Activated CD4-positive, alpha-beta T cell treated with anti-CD3 and anti-CD28 coated beads for 4 hours (primary cell): ENCODE results near the gene SBF2.

ENCODE experiments used
- DNase-seq, 2 donors: peaks; one replicate each; pipeline ENCODE4 v3.0.0-alpha.2; 2020

The SBF2 gene

DNA sequence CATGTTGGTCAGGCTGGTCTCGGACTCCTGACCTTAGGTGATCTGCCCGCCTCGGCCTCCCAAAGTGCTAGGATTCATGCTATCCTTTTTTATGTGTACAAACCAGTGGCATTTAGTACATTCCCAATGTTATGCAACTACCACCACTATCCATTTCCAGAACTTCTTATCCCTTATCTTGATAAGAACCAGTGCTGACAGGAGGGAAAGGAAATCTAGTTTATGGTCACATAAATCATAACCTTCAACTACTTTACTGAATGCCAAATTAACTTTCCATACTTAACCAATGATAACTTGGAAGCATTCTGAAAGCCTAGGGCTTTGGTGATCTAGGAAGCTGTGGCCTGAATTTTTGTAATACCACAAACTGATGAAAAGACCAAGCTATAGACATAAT lies 459.7 kb downstream of the SBF2 start:
- DNase-seq = no peak

DNA sequence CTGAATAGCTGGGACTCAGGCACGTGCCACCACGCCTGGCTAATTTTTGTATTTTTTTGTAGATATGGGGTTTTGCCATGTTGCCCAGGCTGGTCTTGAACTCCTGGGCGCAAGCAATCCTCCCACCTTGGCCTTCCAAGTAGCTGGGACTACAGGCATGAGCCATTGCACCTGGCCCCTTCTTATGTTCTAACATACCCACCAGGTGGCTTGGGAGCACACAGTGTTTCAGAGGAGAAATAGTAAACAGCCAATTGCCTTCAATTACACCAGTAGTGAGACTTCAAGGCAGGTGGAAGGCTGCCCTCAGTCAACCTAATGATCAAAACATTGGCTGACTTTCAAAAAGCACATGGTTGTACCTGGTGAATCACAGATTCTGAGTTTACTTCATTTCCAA lies 462.9 kb downstream of the SBF2 start:
- DNase-seq = no peak

DNA sequence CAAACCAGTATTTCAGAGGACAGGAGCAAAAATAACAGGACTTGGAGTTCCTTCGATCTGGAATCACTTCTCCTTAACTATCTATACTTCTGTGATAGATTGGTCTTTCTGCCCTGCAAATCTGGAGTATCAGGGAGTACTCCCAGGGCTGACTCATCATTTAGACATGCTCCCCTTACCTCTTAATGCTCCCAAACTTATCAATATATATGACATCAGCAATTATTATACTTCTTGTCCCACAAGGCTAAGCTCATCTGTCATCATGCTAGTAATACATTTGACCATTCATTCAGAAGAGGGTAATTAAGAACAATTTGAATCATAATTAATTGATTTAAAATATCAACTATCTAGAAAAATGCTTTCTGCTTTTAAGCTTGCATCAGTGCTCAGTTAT lies 466.3 kb downstream of the SBF2 start:
- DNase-seq = no peak

DNA sequence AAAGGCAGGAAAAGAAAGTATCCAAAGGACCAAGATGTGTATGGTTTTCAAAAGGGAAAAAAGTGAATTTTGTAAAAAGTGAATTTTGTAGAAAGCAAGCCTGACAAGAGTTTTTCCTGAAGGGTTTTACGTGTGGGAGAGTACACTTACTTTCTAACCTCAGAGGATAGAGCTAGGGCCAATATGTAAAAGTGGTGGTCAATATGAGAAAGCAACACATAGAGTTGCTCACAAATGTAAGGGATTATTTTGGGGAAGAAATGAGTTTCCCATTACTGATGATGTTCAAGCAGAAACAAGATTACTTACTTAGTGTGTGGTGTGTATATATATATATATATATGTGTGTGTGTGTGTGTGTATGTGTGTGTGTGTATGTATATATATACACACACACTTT lies 467.6 kb downstream of the SBF2 start:
- no peak for DNase-seq

DNA sequence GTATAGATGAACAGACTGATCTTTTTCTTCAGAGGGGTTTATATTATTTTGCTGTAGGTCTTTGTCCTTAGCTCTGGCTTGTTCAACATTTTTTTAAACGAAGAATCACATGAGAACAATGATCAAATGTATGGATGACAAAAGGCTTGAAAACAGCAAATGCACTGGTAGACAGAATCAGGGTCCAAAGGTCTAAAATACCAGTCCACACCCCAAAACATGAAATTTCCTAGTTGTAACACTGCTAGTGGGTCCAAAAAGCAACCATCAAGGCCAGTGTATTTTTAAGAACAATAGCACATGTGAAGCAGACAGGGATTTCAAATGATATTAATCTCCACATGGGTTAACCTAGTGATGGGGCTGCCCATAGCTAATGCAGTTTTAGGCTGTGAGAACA lies 468.1 kb downstream of the SBF2 start:
- DNase-seq = no peak

DNA sequence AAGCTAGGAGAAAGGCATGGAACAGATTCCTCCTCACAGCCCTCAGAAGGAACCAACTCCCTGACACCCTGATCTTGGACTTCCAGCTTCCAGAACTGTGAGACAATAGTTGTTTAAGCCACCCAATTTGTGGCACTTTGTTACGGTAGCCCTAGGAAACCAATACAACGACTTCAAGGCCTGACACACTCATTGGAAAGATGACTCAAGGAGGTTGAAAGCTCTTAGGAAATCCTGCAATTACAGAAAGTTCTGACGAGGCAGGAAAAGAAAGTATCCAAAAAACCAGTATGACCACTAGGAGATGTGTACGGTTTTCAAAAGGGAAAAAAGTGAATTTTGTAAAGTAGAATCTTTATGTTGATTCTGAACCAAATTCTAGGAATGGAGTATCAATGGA lies 468.7 kb downstream of the SBF2 start:
- DNase-seq = no peak

DNA sequence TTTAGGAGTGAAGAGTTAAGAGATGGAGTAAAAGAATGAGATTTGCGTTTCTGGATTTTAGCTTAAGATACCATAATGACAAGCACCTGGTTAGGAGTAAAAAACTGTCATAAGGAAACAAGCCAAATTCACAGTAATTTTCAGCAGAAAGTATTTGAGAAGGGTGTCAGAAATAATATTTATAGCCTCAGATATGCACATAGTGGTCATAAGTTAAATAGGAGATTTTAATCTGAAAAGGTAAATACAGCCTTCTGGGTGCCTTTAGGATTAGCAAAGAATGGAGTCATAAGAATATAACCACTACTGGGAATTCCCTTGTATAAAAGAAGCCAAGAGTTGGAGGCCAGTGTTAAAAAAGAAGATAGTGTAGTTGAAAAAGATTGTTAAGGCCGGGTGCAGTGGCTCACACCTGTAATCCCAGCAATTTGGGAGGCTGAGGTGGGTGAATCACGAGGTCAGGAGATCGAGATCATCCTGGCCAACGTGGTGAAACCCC lies 470.1 kb downstream of the SBF2 start:
- no peak for DNase-seq

DNA sequence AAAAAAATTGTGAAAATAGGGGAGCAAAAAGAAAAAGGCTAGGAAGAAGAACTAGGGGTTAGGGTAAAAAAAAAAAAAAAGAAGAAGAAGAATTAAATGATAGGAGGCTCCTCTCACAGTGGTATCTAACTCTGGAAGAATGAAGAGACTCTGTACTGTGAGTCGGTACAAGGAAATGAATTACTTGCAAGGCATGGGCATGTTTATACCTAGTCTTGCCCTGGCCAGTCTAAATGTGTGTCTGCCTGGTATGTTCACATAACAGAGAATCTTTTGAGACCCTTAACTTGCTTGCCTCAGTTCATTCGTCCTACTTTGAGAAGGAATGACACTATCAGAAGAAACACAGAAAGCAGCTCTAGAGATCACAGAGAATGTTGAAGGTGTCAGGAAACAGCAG lies 470.6 kb downstream of the SBF2 start:
- no peak for DNase-seq

DNA sequence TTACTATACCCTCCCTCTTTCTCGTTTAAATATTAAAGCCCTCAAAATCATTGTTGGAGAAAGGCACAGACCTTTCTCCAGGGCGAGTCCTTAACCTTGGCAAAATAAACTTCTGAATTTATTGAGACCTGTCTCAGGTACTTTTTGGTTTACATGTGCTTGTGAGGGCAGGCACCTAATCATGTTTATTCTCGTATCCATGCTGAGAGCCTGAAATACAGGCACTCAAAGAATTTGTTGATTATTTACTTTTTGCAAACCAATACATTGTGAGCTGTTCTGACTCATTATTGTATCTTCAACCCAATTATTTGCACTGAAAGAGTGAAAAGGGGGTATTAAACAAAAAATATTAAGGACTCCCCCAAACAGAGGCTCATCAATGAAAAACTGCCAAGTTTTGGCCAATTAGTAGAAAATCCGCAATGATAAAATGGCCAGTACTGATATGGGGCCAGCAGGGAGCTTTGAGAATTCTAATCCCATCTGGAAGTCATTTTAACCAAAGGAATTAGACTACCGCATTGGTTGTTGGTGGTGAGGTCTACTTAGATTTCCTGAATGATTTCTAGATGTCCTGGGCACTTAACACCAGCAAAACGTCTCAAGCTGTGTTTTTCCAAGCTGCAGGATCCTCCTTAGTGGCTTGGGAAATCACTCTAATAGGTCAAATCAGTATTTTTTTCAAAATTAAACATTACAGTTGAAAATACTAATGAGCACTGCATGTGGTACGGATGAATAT lies 472.8 kb downstream of the SBF2 start:
- no peak for DNase-seq

DNA sequence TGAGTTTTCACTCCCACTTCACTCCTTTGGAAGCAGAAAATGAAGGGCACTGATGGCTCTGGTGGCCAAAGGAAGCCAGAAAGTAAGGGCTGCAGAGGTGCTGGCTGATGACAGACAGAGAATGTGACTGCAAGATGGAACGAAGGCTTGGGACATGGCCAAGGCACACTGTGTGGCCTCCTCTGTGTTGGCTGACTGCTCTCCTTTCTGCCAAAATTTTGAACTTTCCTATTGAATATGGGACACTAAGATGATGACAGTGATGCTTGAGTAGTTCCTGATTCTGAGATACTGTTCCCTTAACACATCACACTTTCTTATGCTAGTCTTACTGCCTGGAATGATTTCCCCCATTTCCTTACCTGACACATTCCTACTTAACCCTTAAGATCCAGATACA lies 473.8 kb downstream of the SBF2 start:
- DNase-seq = no peak

DNA sequence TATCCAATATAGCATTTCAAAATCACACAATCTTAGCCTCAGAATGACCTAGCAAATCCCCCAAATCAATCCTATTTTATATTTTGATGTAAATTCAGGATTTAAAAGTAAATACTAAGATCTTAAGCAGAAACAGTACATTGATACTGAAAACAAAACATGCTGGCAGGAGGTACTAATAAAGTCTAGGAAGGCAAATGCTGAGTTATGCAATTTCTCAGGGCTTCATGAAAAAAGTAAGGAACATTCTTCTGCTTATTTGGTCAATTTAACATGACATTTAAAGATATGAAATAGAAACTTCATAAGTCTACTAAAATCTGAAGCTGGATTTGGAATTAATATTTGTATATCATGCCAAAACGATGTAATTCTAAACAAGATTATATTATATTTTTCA lies 476.8 kb downstream of the SBF2 start:
- no peak for DNase-seq

DNA sequence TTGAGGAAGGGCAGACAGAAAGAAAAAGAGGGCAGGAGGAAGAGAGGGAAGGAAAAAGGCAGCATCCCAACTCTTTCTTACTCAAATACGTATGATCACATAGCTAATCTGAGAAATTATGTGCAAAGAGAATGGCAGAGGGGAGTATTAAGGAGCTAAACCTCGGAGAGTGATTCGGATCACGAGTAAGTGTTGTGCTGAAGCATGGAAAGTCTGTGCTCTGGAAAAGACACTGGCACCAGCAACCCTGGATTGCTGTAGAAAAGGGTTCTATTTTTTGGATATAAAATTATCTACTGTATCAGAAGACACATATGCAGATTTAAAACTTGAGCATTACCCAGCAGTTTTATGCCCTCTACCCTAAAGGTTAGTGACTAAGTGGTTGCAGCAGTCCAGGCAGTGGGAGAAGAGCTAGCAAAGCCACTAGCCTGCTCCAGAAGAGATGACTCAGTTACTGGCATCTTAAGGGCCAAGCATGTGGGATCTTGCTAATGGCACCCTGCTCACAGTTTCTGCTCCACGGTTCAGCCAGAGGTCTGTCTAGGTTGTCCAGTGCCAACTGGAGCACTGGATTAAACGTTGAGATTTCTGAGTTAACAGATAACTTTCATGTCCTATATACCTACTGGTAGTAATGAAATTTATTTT lies 478.4 kb downstream of the SBF2 start:
- no peak for DNase-seq

DNA sequence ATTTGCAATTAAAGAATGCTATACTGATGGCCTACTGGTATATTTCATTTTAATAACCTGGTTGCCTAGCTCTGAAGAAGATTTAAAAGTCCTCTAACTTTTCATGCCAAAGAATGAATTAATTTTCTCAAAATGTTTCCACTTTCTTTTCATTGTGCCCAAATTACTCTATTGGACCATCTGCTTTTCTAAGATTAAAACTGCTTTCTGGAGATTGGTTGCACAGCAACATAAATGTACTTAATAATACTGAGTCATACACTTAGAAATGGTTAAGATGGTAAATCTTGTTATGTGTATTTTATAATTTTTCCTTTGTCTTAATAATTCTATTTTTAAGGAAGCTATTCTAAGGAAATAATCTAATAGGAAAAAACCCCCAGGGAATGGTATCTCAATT lies 479.9 kb downstream of the SBF2 start:
- DNase-seq = no peak

DNA sequence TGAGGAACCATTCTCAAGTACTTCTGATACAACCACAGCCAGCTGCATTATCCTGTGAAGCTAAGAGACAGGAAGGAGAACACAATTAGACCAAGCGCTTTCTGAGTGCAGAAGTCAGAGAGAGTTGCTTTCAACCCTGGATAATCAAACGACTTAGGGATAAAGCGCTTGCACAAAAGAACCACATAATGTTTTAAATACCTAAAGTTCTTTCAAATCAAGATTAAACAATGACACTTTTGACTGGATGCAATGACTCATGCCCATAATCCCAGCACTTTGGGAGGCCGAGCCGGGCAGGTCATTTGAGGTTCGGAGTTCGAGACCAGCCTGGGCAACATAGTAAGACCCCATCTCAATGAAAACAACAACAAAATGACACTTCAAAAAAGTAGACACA lies 485.1 kb downstream of the SBF2 start:
- no peak for DNase-seq

DNA sequence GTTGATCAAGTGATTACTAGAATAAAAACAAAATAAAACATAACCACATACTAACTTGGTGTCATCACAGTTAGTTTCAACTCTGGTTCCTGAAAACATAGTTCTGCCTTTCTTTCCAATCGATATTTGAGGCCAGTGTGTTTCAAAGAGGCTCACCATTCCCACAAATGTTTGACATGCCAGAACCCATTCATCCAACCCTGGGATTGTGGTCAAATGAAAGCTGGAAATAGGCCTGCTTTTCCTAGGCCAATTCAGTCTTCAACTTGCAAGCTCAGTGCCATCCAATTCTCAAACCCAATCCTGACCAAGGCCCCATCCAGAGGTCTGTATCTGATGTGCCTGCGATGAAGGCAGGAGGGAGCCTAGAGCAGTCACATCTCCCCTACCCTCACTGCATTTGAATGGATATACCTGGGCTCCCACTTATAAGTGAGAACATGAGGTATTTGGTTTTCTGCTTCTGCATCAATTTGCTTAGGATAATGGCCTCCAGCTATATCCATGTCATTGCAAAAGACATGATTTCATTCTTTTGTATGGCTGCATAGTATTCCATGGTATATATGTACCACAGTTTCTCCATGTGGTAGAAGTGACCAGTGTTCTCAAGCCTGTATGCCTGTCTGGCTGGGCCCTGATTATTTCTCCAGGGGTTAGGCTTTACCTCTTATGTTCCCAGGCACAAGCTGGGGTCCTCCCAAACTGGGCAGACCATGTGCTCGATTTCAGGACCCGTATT lies 486.9 kb downstream of the SBF2 start:
- no peak for DNase-seq

DNA sequence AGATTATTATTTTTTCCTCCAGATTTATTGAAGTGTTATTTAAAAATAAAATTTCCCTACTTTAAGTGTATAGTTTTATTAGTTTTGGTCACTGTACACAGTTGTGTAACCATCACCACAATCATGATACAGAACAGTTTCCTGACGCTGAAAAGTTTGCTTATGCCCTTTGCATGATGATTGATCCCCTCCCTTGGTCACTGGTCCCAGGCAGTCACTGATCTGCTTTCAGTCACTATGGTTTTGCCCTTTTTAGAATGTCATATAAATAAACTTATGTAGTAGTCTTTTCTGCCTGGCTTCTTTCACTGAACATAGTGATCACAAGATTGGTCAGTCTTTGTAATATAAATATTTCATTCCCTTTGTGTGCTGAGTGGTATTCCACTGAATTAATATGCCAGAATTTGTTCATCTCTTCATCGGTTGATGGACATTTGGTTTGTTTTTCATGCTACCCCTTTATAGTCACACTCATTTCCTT lies 489.6 kb downstream of the SBF2 start:
- DNase-seq = no peak

DNA sequence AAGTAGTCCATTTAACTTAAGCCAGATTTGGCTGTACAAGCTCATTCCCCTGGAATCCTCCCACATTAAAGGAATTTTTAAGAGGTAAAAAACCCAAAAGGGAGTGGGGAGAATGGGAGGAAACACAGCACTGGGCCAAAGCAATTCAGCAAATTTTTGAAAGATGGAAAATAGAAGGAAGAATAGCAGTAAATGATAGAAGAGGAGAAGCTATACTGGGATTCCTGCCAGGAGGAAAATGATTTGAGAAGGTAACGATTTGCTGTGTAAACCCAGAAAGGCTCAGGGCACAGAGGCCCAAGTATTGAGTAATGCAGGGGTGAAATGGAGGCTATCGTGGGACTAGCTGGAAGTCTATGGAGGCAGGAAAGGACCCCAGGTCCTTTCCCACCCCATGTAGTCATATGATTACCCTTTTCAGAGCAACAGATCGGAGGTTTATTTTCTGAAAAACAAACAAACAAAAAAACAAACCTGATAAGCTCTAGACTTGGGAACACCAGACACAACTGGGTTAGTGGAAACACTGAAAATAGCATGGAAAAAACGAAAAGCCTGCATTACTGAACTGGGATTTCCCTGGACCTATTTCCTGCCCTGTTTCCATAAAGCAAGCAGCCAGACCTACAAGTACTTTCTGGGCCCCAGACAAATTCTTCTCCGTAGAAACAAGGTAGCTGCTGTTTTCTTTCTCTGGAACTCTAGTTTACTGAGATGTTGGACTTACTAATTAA lies 490.2 kb downstream of the SBF2 start:
- no peak for DNase-seq

DNA sequence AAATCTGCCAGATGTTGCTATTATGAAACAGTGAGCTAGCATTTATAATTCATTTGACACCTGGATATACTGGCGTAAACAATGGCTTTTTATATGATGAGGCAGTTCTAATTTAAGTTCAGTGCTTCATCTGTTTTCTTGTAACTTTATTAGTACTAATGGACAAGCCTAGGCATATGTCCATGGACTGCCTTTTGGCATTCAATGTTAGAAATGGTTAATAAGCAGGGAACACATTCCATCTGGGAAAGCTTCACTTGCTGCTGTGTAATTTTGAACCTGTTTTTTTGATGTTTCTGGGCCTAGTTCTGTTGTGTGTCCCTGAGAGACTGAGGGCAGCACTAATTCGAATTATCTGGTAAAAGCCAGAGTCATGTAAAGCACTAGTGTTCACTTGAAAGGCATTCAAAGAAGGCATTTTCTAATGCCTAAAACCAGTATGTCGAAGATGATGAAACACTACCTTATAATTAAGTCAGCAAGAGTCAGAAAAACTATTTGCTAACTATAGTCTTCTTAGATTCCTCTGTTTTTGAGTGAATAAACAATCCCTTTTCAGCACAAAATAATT lies 491.6 kb downstream of the SBF2 start:
- no peak for DNase-seq

DNA sequence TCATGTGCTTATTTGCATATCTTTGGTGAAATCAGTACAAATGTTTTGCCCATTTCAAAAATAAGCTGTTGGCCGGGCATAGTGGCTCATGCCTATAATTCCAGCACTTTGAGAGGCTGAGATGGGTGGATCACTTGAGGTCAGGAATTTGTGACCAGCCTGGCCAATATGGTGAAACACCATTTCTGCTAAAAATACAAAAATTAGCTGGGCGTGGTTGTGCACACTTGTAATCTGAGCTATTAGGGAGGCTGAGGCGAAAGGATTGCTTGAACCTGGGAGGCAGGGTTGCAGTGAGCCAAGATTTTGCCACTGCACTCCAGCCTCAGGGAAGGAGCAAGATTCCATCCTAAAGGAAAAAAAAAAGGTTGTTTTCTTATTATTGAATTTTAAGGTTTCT lies 494.1 kb downstream of the SBF2 start:
- DNase-seq = no peak

DNA sequence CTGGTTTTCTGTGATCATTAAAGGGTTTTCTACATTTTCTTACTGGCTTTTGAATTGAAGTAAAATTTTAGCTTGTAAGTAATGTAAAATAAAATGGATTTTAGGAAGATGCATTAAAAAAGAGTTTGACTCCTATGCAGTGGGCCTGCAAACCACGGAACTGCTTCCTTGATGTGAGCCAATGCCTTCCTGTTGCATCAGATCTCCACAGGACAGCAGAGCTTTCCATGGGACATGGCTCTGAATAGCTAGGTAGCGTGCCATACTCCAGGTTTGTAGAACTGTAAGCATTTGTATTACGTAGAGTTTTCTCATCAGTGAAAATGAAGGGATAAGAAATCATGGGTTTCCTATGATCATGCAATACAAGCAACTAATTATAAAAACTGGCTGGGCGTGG lies 496.7 kb downstream of the SBF2 start:
- no peak for DNase-seq

DNA sequence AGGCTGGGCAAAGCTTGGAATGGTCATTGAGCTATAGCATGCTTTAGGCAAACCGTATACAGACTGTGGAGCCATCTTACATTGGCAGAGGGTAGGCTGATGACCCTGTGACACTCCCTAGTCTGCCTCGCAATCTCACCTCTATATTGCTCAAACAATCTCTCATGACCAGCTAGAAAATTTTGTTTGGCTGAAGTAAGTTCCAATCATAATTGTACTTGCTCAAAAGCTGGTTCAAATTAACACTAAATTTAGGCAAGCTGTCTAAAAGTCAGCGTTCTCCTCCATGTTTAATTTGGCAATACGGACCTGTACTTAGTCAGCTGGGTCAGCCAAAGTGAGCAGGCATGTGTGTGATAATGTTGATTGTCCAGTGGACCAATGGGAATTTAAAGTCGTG lies 497.2 kb downstream of the SBF2 start:
- no peak for DNase-seq

DNA sequence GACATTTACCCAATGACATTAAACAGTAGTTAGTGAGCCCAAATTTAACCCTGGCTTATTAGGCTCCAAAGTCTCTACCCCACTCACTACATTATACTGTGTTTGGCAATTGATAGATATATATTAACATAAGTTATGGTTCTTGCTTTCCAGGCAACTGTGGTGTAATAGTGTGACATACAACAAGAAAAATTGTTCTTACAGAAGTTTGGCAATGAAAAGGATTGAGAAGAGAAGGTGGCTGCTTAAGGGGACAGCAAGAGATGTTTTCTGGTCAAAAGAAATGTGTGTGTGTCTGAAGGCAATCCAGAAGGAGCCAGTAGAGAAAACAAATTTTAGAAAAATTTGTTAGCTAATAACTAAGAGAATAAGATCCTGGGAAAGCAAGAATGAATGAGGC lies 497.8 kb downstream of the SBF2 start:
- no peak for DNase-seq

DNA sequence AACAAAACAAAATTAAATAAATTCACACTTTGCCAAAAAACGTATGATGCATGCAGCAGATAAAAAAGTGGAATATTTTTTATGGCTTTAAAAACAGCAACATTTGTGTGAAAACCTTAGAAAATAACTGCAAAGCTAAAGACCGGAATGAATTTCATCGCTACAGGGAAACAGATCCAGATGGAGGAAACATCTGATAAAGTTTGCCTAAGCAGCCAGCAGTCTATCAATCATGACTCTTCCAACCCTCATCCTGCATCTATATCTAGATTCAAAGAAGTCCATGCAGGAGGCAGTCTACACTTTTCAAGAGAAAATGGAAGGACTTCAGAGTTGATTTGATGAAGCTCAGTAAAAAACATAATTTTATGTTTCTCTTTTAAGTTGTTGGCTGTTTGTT lies 503.3 kb downstream of the SBF2 start:
- DNase-seq = no peak
